ENCODE results near the gene POR.
A peak's percentile ranks its signal among the peaks of the same experiment; 100 is the strongest.
"Not testable (repeated sequence)": the region's sequence is repeated elsewhere in the genome, so short reads cannot be mapped to it uniquely, and the experiment has no call there.

The POR gene

DNA sequence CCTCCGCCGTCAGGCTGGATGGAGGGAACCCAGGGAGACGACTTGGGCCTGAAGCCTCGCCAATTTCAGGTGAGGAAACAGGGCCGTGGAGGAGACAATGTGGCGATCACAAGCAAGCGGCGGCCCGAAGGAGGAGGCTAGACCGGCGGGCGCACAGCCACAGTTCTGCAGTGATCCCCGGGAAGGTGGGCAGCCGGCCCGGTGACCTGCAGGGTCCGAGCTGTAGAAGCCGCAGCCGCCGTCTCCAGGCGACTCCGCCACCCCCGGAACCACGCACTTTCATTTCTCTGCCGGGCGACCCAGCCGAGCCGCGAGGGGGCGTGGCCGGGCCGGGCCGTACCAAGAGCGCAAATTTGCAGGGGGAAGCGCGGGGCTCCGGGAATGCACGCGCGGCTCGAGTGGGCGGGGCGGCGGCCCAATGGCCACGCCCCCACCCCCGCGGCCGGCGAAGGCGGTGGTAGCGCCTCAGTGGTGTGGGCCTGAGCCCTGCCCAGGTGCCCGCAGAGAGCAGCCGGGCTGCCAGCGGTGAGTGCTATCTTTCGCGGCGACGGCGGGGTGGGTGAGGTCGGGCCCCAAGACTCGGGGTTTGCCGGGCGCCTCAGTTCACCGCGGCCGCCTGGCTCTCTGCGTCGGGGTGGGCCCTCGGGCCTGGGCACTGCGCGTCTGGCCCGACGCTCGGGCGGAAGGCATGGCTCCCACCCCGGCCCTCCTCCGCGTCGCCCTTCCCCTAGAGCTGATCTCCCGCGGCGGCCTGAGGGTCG, at the start of gene POR:
Gene POR (plus strand): TSS at position 501 of the 761 bp plus-strand sequence. CDS start 38,847 bp downstream, outside the sequence.
- peak; percentile 94 to 97 for DNase-seq

DNA sequence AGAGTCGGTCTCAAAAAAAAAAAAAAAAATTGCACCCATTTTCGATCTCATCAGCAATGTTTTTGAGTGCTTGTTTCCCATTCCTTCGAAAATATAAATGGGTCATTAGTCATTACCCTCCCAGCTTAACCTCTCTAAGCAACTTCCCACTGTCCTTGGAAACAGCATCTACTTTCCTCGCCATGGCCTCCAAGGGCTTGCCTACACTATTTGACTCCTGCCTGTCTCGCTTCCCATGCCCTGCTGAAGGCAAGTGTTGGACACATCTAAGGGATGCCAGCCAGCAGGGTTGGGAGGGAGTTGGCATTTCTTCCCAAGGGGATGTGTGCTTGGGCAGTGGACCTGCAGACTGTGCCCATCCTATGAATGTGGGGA, 48.9 kb upstream of the POR start:
- no peak for DNase-seq

DNA sequence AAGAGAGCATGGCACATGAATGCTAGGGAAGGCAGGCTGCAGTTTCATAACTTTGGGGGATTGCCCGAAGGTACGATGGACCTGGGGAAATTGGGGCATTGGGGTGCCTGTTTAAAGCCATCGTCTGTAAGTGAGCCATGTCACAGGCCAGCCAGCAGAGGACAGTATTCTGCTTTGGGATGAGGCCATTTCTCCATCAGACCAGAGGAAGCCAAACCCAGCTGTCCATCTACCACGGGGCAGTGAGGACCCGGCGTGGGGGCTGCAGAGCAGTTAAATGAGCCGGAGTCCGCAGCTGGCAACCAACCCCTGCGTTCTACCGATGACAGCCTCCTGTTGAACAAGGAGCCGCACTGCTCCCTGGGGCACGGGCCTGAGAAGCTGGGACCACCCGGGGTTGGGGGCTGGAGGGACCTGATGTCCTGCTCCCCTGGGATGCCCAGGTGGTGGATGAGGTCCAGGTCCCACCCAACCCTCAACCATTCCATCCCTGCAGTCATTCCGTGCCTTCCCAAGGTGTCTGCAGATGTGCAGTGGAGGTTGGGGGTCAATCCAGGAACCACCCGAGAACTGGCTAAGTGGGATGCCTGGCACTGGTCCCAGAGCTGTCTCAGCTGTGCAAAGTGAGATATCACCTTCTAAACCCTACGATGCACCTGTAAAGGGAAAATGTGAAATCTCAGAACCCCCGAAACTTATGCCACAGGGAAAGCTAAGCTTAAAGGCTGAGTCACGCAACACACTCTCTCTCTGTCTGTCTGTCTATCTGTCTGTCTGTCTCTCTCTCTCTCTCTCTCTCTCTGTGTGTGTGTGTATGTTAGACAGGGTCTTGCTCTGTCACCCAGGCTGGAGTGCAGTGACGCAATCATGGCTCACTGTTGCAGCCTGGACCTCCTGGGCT, 48.2 kb upstream of the POR start:
- peak in 1 of 2 experiments; percentile 27 for DNase-seq

DNA sequence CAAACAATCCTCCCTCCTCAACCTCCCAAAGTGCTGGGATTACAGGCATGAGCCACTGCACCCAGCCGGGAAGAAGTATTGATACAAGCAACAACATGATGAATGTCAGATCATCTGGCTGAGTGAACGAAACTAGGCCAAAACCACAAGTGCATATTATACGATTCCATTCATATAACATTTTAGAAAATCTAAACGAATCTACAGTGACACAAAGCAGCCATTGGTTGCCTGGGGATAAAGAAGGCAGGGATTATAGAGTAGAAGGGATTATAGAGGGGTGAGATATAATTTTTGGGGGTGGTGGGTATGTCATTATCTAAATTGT, 47.6 kb upstream of the POR start:
- DNase-seq: no peak

DNA sequence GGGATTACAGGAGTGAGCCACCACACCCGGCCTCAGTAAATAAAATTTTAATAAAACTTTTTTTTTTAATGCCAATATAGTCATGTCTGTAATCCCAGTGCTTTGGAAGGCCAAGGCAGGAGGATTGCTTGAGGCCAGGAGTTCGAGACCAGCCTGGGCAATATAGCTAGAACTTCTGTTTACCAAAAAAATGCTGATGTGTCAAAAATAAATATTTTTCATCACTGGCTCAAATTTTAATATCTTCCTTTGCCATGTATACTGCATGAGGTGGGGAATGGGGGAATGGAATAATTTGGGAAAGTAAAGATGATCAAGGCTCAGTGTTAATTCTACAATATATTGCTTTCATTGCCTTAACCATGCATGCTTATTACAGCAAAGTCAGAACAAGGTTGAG, 46.8 kb upstream of the POR start:
- no peak for DNase-seq

DNA sequence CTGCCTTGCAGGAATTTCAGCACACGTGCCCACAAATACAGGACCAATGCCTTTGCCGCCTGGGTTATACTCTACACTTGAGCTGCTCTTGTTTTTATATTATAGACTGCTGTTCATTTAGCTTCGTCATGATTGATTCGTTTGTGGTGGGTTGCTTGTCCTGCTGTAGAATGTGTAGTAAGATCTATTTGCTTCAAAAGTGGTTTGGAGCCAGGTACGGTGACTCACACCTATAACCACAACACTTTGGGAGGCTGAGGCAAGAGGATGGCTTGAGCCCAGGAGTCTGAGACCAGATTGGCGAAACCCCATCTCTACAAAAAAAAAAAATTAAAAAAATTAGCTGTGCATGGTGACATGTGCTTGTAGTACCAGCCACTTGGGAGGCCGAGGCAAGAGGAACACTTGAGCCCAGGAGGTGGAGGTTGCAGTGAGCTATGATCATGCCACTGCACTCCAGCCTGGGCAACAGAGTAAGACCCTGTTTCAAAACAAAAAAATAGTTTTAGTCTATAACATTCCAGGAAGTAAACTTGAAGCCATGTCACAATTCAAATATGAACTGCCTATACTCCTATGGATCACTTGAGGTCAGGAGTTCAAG, 45.1 kb upstream of the POR start:
- no peak for DNase-seq

DNA sequence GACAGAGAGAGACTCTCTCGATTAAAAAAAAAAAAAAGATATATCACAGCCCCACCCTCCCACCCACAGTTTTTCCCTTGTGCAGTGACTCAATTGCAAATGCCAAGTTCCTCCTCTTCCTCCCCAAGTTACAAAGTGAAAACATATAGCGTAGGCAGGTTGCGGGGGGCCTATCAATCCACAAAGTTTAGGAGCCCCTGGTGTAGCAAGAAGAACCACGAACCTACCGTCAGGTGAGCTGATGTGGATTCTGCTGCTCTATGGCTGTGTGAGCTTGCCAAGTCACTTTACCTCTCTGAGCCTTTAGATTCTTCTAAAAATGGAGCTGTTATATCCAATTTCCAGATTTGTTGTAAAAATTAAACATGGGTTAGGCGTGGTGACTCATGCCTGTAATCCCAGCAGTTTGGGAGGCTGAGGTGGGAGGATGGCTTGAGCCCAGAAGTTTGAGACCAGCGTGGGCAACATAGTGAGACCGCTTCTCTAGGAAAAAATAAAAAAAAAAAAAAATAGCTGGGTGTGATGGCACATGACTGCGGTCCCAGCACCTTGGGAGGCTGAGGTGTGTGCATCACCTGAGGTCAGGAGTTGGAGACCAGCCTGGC, 44.3 kb upstream of the POR start:
- peak in 1 of 2 experiments; percentile 38 for DNase-seq

DNA sequence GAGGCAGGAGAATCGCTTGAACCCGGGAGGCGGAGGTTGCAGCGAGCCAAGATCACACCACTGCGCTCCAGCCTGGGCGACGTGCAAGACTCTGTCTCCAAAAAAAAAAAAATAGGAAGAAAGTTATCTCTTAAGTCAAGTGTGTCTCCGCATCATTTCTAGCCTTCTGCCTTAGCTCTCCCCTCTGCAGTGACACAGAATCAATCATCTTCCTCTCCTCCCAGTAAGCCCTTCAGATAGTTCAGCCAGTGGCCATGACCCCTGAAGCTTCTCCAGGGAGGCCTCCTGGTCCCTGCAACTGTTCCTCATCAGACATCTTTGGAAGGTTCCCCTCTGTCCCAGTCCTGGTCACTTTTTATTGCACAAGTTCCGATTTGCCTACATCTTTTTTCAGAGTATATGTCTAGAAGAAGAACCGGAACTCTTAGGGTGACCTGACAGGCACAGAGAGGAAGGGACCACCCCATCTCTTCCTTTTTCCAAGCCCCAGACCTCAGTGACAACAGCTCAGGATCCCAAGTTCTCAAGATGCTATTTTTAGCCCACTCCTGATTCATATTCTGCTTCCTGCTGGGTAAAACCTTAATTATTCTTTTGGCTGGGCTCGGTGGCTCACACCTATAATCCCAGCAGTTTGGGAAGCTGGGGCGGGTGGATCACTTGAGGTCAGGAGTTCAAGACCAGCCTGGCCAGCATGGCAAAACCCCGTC, 42.7 kb upstream of the POR start:
- no peak for DNase-seq

DNA sequence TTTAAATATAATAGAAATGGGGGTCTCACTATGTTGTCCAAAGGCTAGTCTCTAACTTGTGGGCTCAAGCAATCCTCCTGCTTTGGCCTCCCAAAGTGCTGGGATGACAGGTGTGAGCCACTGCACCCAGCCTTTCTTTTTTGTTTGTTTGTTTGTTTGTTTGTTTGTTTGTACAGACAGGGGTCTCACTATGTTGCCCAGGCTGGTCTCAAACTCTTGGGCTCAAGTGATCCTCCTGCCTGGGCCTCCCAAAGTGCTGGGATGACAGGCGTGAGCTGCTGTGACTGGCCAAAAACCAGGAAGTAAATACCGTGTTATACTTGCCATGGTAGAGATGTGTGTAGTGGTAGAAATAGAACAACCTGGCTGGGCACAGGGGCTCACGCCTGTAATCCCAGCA, 40.8 kb upstream of the POR start:
- not testable (repeated sequence) for DNase-seq

DNA sequence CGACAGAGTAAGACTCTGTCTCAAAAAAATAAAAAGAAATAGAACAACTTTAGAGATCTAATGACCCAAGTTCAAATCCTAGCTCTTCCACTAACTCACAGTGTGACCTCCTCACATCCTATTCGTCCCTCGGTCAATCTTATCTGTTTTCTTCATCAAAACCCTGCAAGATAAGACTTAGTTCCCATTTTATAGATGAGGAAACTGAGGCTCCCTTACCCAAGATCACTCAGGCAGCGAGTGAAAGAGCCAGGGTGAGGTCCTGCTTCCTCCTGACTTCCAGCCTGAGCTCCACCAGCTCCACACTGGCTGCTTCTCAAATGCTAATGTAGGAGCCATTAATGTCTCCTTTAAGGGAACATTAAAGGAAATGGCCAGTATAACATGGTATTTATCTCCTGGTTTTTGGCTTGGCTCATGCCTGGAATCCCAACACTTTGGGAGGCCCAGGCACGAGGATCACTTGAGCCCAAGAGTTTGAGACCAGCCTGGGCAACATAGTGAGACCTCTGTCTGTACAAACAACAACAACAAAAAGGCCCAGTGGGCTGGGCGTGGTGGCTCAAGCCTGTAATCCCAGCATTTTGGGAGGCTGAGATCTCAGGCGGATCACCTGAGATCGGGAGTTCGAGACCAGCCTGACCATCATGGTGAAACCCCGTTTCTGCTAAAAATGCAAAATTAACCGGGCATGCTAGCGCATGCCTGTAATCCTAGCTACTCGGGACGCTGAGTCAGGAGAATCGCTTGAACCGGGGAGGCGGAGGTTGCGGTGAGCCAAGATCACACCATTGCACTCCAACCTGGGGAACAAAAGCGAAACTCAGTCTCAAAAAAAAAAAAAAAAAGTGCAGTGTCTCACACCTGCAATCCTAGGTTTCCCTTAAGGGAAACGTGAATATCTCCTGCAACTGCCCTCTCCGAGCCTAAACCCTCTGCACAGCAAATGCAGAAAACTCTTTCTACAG, 39.6 kb upstream of the POR start:
- no peak for DNase-seq

DNA sequence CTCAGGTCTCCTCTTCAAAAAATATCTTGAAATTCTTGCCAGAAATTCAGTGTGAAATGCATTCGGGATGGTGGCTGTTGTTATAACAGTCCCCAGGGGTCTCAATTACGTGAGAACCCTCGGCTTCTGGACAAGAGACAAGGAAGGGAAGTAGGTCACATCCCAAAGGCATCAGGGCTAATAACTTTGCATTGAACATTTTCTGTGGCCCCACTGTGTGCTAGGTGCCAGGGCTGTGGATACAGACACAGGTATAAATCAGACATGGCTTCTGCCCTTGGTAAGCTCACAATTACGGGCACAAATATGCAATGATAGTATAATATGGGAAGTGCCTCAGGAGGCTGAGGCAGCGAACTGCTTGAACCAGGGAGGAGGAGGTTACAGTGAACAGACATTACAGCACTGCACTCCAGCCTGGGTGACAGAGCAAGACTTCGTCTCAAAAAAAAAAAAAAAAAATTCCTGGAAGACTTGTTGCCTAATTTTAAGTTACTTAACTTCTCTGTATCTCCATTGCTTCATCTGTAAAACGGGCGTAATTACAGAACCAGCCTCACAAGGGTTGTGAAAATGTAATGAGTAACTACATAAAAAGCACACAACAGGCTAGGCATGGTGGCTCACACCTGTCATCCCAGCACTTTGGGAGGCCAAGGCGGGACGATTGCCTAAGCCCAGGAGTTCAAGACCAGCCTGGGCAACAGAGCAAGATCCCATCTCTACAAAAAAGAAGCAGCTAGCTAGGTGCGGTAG, 38.7 kb upstream of the POR start:
- DNase-seq: no peak

DNA sequence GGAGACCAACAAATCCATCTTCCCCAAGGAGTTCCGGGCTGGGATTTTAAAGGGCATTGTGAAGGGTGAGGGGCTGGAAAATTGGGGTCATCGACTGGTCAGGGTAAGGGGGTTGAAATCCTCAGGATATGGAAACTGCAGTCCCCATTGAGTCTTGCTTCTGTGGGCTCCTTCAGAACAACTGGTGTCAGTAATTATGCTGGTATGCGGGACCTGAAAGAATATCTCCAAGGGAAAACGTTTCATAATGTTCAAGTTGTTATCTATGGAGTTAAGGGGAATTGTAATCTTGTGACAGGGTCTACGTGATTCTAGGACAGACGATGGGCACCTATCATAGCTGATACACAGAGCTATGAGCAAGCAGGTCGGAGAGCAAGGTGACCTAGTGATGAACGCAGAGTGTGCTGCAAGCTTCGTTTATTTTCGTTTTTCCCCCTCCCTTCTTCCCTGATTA, 36.6 kb upstream of the POR start:
- no peak for DNase-seq

DNA sequence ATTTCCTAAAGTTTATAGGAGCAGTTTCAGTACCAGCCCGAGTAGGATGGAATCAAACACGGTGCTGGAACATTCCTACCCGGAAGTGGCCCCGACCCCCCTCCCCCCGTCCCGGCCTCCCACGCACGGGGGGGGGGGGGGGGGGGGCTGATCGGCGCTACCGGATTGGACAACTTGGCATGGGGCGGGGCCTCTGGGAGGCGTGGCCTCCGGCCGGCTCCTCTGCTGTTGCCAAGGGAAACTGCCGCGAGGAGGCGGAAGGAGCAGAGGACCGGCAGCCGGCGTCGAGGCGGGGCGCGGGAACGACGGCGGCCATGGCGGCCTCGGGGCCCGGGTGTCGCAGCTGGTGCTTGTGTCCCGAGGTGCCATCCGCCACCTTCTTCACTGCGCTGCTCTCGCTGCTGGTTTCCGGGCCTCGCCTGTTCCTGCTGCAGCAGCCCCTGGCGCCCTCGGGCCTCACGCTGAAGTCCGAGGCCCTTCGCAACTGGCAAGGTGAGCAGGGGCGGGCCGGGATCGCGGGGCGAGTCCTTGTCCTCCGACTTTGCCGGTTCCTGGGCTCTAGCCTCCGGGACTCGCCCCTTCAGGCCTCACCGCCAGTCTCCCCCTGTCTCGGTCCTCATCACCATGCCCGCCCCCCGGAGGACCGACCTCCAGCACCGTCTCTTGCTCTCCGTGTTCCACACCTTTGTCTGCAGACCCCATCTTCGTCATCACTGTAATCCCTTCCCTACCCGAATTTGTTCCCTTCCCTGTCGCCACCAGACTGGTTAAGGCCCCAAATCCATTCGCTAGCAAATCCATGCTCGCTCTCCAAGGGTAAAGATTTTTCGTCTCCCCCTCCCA, 36.0 kb upstream of the POR start, which contains the start of gene RHBDD2:
Gene RHBDD2 (plus strand): TSS at position 266 of the 843 bp plus-strand sequence. CDS start 49 bp downstream, at position 315.
- DNase-seq: peak; percentile 97

DNA sequence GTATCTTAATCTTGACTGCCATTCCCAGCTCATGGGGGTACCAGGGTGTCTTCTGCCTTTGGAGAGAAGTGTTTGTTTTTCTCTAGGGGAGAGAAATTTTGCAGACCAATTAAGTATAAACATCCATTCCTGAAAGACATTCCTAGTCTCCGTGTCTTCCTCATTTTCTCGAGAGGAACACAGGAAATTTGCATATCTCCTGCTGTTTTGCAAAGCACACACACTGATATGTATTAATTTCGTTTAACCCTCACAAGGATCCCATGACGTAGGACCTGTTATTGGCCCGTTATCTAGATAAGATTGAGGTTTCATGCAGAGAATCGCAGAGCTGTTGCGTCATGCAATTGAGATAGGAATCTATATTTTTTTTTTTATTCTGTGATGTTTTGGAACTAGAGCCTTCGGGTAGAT, 35.2 kb upstream of the POR start:
- peak in 1 of 2 experiments; percentile 34 for DNase-seq

DNA sequence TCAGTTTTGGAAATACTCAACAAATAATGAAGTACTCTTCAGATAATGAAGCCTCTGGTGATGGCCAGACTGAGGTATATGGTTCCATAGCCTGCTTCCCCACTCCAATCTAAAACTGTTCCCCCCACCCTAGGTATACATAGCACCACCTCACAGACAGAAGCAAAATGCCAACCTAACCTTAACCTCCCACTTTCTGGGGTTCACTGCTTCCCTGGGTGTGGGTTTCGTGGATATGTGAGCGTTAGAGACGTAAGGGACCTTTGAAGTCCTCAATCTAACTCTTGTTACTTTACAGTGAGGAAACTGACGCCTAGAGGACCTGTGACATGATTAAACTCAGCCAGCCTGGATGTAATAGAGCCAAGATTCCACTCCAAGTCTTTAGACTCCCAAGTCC, 34.7 kb upstream of the POR start:
- DNase-seq: no peak

DNA sequence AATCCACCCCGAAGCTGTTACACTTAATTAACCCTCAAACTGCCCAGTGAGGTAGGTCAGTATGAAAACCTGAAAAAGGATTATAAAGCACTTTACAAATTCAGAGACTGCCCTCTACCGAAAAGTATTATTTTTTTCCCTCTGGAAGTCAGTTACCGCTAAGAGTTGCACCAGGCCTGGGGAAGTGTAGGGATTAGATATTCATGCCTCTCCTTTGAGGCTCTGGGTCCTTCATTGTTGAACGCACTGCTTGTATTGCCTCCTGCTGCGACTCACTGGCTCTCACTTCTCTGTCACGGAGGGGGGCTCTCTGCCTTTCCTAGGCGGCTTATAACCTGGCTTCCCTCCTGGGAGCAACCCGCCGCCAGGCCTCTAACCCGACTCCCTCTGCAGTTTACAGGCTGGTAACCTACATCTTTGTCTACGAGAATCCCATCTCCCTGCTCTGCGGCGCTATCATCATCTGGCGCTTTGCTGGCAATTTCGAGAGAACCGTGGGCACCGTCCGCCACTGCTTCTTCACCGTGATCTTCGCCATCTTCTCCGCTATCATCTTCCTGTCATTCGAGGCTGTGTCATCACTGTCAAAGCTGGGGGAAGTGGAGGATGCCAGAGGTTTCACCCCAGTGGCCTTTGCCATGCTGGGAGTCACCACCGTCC, 33.4 kb upstream of the POR start:
- DNase-seq: no peak

DNA sequence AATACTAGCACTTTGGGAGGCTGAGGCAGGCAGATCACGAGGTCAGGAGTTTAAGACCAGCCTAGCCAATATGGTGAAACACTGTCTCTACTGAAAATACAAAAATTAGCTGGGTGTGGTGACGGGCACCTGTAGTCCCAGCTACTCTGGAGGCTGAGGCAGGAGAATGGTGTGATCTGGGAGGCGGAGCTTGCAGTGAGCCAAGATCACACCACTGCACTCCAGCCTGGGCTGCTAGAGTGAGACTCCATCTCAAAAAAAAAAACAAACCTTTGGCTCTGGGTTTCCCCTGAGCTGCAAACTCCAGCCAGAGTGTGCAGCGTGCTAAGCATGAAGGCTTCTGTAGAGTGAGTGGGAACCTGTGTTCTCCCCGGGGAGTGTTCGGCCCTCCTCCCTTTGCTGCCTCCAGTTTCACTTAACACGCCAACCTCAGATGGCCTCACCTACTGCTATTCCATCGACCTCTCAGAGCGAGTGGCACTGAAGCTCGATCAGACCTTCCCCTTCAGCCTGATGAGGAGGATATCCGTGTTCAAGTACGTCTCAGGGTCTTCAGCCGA, 31.6 kb upstream of the POR start:
- not testable (repeated sequence) for DNase-seq

DNA sequence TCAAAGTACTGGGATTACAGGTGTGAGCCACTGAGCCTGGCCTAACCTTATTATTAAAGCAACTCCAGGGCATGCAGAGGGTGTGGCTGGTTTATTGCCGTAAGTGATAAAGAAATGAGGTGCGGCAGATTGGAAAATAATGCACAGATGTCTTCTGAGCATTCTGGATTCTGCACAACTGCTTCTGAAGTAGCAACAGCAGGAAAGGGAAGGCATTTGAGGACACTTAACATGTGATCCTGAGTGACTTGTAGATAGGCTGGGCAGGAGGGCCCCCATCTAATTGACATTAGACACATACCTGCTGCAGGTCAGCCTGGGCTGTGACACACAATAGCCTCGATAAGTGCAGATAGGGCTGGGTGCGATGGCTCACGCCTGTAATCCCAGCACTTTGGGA, 30.5 kb upstream of the POR start:
- DNase-seq: no peak

DNA sequence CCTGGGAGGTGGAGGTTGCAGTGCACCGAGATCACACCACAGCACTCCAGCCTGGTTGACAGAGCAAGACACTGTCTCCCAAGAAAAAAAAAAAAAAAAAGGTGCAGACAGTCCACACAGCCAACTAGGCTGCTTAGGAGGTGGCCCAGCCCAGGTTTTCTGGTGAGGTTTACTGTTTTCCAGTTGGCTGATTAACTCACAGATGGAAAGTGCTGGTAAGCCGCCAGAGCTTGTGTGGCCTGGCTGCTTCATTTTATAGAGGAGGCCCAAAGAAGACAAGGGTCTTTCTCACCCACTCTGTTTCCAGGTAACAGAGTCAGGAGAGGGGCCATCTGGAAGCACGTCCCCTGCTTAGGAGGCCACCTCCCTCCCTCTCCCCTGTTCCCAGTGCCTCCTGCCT, 29.9 kb upstream of the POR start:
- no peak for DNase-seq

Data from stimulated activated CD4-positive, alpha-beta T cell treated with anti-CD3 and anti-CD28 coated beads, Interleukin-4, amount 100 ng/mL, for 4 hours (primary cell).